SU-DHL-6 (cell line): ENCODE data around the gene WSB2.

Source experiments
- EZH2phosphoT487 ChIP-seq: fragments of 200-600 bp; sonication (generic), shearing (Covaris generic); conservative IDR thresholded peaks from 2 replicates; pipeline ENCODE4 v1.6.1; 2018; ENCODE audit warnings: mild to moderate bottlenecking, antibody characterized with exemption, low read length, moderate library complexity, mixed read lengths
- TF ChIP-seq, protein P1 (sequence below): fragments of 200-600 bp; sonication (generic); IDR thresholded peaks from one replicate; pipeline ENCODE4 v1.5.1; 2017; ENCODE audit warnings: antibody characterized with exemption, mild to moderate bottlenecking, low read length, moderate library complexity; ENCODE audit not compliant: insufficient read depth, poor library complexity, severe bottlenecking

DNA sequence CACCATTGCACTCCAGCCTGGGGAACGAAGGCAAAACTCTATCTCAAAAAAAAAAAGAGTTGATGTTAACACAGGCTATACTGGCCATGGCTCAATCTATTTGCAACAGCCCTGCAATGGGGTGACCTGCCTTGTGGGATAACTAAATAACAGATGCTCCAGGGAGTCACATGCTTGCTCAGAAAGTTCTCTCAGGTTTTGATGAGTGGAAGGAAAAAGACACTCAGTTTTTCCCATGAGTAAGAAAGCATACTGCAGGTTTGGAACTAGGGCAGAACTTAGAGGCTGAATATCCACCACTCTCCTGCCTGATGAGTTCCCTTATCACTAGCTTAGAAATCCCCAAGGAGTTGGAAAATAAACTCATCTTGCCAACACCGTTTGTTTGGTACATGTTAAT, 16.9 kb downstream of the WSB2 start:
- TF ChIP-seq, protein P1, sequence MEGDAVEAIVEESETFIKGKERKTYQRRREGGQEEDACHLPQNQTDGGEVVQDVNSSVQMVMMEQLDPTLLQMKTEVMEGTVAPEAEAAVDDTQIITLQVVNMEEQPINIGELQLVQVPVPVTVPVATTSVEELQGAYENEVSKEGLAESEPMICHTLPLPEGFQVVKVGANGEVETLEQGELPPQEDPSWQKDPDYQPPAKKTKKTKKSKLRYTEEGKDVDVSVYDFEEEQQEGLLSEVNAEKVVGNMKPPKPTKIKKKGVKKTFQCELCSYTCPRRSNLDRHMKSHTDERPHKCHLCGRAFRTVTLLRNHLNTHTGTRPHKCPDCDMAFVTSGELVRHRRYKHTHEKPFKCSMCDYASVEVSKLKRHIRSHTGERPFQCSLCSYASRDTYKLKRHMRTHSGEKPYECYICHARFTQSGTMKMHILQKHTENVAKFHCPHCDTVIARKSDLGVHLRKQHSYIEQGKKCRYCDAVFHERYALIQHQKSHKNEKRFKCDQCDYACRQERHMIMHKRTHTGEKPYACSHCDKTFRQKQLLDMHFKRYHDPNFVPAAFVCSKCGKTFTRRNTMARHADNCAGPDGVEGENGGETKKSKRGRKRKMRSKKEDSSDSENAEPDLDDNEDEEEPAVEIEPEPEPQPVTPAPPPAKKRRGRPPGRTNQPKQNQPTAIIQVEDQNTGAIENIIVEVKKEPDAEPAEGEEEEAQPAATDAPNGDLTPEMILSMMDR = no peak
- TF ChIP-seq EZH2phosphoT487 = no peak
